ENCODE data around the gene CCL18.

Gene CCL18

DNA sequence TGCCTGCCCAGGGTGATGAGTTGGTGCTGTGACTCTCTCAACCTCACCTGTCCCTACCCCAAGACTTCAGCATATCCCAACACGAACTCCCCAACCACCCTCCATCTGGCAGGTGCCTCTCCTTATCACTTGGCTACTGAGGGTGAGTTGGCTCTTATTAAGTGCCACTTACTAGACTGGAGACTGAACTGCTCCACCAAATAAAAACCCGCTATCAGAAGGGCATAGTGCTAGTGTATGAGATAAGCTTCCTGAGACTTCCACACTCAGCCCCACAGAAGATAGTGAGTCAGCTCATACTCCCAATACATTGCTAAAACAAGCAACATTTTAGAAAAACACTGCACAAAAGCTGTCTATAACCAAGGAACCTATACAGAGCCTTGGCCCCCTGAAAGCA, 16.0 kb upstream of the CCL18 start:
- no peaks in the 10 kb centered on the region for H3K27me3 ChIP-seq (ENCODE audit: control insufficient read depth, insufficient read depth, low read length)
- no peak overlapping the region for H3K4me3 ChIP-seq (ENCODE audit: low read length)
- no peak overlapping the region for H3K27ac ChIP-seq (ENCODE audit: low read length)
- no peaks in the 10 kb centered on the region for H3K36me3 ChIP-seq (ENCODE audit: control insufficient read depth, low read depth, low read length)
- H3K4me1 ChIP-seq (ENCODE audit: control insufficient read depth, low read depth, low read length), result no peaks in the 10 kb centered on the region
- H3K9ac ChIP-seq (ENCODE audit: low read length), result no peak overlapping the region
- peaks cover 2% of the 10 kb centered on the region for H3K9me3 ChIP-seq (ENCODE audit: control insufficient read depth, low read depth, low read length)

DNA sequence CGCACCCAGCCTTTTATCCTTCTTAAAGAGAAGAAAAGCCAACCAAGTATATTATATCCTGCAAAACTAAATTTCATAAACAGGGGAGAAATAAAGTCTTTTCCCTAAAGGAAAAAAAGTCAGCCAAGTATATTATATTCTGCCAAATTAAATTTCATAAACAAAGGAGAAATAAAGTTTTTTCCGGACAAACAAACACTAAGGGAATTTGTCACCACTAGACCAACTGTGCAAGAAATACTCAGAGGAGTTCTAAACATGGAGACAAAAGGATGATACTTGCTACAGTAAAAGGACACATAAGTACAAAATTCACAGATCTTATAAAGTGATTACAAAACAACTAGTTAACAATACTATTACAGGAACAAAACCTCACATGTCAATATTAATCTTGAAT, 14.4 kb upstream of the CCL18 start:
- Histone ChIP-seq H3K9me3 (ENCODE audit: control insufficient read depth, low read depth, low read length) (peaks cover 2% of the 10 kb centered on the region), H3K36me3 (ENCODE audit: control insufficient read depth, low read depth, low read length) (no peaks in the 10 kb centered on the region)

DNA sequence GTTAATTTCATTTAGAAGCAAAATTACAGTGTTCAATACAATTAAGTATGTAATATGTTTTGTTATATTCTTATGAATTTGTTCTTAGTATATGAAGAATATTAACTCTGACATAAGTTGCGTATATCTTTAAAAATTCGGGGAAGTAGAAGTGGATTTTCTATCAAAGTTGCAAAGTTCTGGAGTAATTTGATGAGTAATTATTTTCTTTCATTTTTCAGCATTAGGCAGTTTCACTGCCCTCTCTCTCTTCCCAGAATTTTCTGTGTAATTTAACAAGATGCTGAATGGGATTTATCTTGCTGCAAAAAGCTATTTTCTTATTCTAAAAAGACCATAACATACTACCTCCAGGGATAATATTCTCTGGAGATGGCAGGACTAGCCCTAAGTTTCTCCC, 8.9 kb upstream of the CCL18 start:
- H3K36me3 ChIP-seq (ENCODE audit: control insufficient read depth, low read depth, low read length), result no peaks in the 10 kb centered on the region
- no peaks in the 10 kb centered on the region for H3K9me3 ChIP-seq (ENCODE audit: control insufficient read depth, low read depth, low read length)
- H3K27me3 ChIP-seq (ENCODE audit: control insufficient read depth, insufficient read depth, low read length), result no peaks in the 10 kb centered on the region
- H3K27ac ChIP-seq (ENCODE audit: low read length), result no peak overlapping the region
- H3K9ac ChIP-seq (ENCODE audit: low read length), result no peak overlapping the region
- H3K4me3 ChIP-seq (ENCODE audit: low read length), result no peak overlapping the region
- H3K4me1 ChIP-seq (ENCODE audit: control insufficient read depth, low read depth, low read length), result no peaks in the 10 kb centered on the region

More for the DNA sequence above, 14.4 kb upstream of the CCL18 start:
- Histone ChIP-seq H3K4me1 (ENCODE audit: control insufficient read depth, low read depth, low read length) (no peaks in the 10 kb centered on the region), H3K4me3 (ENCODE audit: low read length) (no peak overlapping the region), H3K27ac (ENCODE audit: low read length) (no peak overlapping the region), H3K27me3 (ENCODE audit: control insufficient read depth, insufficient read depth, low read length) (no peaks in the 10 kb centered on the region), H3K9ac (ENCODE audit: low read length) (no peak overlapping the region)

DNA sequence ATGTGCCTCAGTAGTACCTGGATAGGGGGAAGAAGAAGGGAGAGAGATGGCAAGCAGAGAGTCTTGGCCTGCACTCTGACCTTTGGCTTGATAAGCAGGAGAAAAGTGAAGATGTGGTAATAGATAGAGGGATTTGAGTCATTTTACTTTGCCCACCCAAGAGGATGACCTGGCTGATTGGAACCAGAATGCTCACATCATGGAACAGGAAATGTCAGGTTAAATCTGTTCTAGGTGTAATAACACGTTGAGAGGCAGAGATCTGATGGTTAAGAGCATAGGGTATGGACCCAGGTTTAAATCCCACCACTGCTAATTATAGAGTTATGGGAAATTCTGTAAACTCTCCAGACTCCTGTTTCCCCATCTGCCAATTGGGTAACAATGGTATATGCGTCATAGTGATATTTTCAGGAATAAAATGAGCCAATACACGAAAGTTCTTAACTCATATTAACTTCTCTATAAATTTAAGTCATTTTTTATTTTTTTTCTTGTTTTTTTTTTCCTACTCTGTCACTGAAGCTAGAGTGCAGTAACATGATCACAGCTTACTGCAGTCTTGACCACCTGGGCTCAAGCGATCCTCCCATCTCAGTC, 8.1 kb upstream of the CCL18 start:
- Histone ChIP-seq H3K27me3 (ENCODE audit: control insufficient read depth, insufficient read depth, low read length) (no peaks in the 10 kb centered on the region), H3K27ac (ENCODE audit: low read length) (no peak overlapping the region), H3K9me3 (ENCODE audit: control insufficient read depth, low read depth, low read length) (no peaks in the 10 kb centered on the region), H3K4me3 (ENCODE audit: low read length) (no peak overlapping the region), H3K36me3 (ENCODE audit: control insufficient read depth, low read depth, low read length) (no peaks in the 10 kb centered on the region), H3K9ac (ENCODE audit: low read length) (no peak overlapping the region), H3K4me1 (ENCODE audit: control insufficient read depth, low read depth, low read length) (no peaks in the 10 kb centered on the region)

DNA sequence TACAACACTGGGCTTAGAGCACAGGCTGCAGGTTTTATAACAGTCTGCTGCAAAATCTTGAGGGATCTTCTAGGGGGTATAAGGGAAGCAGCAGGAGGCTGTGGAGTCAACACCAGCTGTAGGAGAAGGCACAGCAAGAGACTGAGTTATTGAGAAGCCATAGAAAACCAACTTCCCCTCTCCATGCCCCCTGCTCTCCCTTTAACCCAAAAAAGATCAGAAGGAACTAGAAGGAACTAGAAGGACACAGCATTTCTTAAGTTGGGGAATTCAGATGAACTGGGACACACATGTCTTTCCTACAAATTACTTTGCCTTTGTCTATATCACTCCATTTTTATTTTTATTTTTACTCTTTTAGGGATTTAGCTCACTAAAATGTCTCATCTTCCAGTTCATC, 6.2 kb upstream of the CCL18 start:
- H3K27ac ChIP-seq (ENCODE audit: low read length), result no peak overlapping the region
- no peaks in the 10 kb centered on the region for H3K4me1 ChIP-seq (ENCODE audit: control insufficient read depth, low read depth, low read length)
- no peak overlapping the region for H3K9ac ChIP-seq (ENCODE audit: low read length)
- H3K27me3 ChIP-seq (ENCODE audit: control insufficient read depth, insufficient read depth, low read length), result no peaks in the 10 kb centered on the region
- H3K9me3 ChIP-seq (ENCODE audit: control insufficient read depth, low read depth, low read length), result no peaks in the 10 kb centered on the region
- H3K36me3 ChIP-seq (ENCODE audit: control insufficient read depth, low read depth, low read length), result no peaks in the 10 kb centered on the region
- no peak overlapping the region for H3K4me3 ChIP-seq (ENCODE audit: low read length)

DNA sequence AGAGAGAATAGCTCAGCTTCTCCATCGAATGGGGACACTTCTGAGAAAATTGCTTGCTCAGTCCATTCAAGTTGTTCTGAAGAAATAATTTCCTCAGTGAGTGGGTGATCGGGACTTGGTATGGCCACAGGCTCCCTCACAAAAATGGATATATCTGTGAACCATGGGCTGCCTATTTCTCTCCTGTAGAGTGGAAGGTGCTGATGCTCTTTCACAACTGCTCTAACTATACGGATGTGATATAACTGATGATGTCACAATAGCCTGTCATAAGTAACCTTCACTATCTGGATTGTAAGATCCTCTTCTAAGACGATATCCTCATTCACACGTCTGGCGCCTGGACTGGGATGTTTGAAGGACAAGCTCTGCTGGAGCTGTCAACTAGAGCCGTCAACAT, 4.7 kb upstream of the CCL18 start:
- no peaks in the 10 kb centered on the region for H3K4me1 ChIP-seq (ENCODE audit: control insufficient read depth, low read depth, low read length)
- no peaks in the 10 kb centered on the region for H3K27me3 ChIP-seq (ENCODE audit: control insufficient read depth, insufficient read depth, low read length)
- H3K9ac ChIP-seq (ENCODE audit: low read length), result no peak overlapping the region
- no peak overlapping the region for H3K4me3 ChIP-seq (ENCODE audit: low read length)
- no peak overlapping the region for H3K27ac ChIP-seq (ENCODE audit: low read length)
- H3K9me3 ChIP-seq (ENCODE audit: control insufficient read depth, low read depth, low read length), result no peaks in the 10 kb centered on the region
- no peaks in the 10 kb centered on the region for H3K36me3 ChIP-seq (ENCODE audit: control insufficient read depth, low read depth, low read length)

DNA sequence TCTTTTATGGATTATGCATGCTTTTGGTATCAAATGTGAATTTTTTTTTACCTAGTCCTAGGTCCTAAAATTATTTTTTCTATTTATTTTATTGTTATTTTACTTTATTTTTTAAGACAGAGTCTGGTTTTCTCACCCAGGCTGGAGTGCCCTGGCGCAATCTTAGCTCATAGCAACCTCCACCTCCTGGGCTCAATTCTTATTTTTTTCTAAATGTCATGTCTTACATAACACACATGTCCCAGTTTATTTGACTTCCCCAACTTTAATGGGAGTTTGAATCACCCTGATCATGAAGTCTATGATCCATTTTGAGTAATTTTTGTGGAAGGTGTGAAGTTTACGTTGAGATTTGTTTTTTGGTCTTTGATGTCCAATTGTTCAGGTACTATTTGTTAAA, 3.3 kb upstream of the CCL18 start:
- Histone ChIP-seq H3K9ac (ENCODE audit: low read length) (no peak overlapping the region), H3K27ac (ENCODE audit: low read length) (no peak overlapping the region), H3K27me3 (ENCODE audit: control insufficient read depth, insufficient read depth, low read length) (no peaks in the 10 kb centered on the region), H3K9me3 (ENCODE audit: control insufficient read depth, low read depth, low read length) (no peaks in the 10 kb centered on the region), H3K36me3 (ENCODE audit: control insufficient read depth, low read depth, low read length) (no peaks in the 10 kb centered on the region), H3K4me1 (ENCODE audit: control insufficient read depth, low read depth, low read length) (no peaks in the 10 kb centered on the region), H3K4me3 (ENCODE audit: low read length) (no peak overlapping the region)

DNA sequence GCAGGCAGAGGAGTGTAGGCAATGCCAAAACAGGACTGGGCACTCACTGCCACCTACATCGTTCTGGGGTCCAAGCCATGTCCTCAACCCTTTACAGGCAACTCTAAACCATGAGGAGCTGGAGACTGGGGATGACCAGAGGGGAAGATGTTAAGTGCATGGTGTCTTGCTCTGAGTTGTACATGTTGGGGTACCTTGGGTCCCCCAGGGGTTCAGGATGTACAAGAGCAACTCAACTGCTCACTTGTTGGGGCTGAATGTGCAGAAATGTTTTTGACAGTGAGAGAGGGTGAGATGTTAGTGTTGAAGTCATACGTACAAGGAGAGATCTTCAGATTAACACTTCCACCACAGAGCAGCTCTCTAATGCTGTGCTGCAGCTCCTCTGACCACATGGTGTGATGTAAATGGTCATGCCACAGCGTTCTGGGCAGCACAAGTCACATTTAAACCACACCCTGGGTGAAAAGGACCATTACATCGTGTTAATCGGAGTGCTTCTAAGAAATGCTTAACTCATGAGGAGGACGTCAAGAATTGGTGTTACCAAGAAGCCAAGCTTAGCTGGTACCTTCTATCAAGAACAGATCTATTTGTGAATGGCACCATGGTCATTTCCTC, 2.4 kb downstream of the CCL18 start:
- H3K27ac ChIP-seq (ENCODE audit: low read length), result no peak overlapping the region
- no peaks in the 10 kb centered on the region for H3K36me3 ChIP-seq (ENCODE audit: control insufficient read depth, low read depth, low read length)
- H3K4me1 ChIP-seq (ENCODE audit: control insufficient read depth, low read depth, low read length), result no peaks in the 10 kb centered on the region
- no peaks in the 10 kb centered on the region for H3K27me3 ChIP-seq (ENCODE audit: control insufficient read depth, insufficient read depth, low read length)
- no peaks in the 10 kb centered on the region for H3K9me3 ChIP-seq (ENCODE audit: control insufficient read depth, low read depth, low read length)
- no peak overlapping the region for H3K4me3 ChIP-seq (ENCODE audit: low read length)
- no peak overlapping the region for H3K9ac ChIP-seq (ENCODE audit: low read length)

DNA sequence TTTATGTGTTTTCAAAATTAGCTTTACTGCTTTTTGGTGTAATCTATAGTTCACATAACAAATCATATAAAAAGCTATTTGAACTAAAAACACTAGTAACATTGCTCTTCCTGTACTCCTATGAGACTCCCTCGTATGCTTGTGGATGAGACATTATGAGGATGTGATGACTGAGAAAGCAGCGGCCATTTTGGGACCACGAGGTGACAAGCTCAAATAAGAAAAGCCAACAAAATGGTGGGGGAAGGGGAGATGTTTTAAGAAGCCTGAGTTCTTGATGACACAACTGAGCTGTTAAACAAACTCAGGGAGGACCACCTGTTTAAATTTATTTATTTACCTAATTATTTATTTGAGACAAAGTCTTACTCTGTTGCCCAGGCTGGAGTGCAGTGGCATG, 4.5 kb downstream of the CCL18 start:
- no peaks in the 10 kb centered on the region for H3K4me1 ChIP-seq (ENCODE audit: control insufficient read depth, low read depth, low read length)
- no peaks in the 10 kb centered on the region for H3K36me3 ChIP-seq (ENCODE audit: control insufficient read depth, low read depth, low read length)
- no peak overlapping the region for H3K4me3 ChIP-seq (ENCODE audit: low read length)
- no peaks in the 10 kb centered on the region for H3K9me3 ChIP-seq (ENCODE audit: control insufficient read depth, low read depth, low read length)
- no peak overlapping the region for H3K27ac ChIP-seq (ENCODE audit: low read length)
- no peaks in the 10 kb centered on the region for H3K27me3 ChIP-seq (ENCODE audit: control insufficient read depth, insufficient read depth, low read length)
- H3K9ac ChIP-seq (ENCODE audit: low read length), result no peak overlapping the region

DNA sequence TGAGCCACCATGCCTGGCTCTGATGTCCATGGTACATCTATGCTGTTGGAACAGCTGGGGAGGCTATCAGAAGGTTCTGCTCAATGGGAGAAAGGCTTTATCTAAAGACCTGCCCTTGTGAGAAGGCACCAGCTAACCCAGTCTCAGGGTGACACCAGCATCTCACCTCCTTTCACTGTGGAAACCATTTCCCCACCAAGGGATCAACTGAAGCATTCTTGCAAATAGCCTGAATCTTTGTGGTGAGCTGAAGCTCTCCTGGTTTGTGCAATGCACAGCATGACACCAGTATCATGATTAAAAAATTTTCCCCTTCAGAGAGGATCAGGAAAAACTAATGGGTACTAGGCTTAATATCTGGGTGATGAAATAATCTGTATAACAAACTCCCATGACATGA, 5.1 kb downstream of the CCL18 start:
- Histone ChIP-seq H3K27ac (ENCODE audit: low read length) (no peak overlapping the region), H3K4me1 (ENCODE audit: control insufficient read depth, low read depth, low read length) (no peaks in the 10 kb centered on the region), H3K9ac (ENCODE audit: low read length) (no peak overlapping the region), H3K4me3 (ENCODE audit: low read length) (no peak overlapping the region), H3K36me3 (ENCODE audit: control insufficient read depth, low read depth, low read length) (no peaks in the 10 kb centered on the region), H3K27me3 (ENCODE audit: control insufficient read depth, insufficient read depth, low read length) (no peaks in the 10 kb centered on the region), H3K9me3 (ENCODE audit: control insufficient read depth, low read depth, low read length) (no peaks in the 10 kb centered on the region)

DNA sequence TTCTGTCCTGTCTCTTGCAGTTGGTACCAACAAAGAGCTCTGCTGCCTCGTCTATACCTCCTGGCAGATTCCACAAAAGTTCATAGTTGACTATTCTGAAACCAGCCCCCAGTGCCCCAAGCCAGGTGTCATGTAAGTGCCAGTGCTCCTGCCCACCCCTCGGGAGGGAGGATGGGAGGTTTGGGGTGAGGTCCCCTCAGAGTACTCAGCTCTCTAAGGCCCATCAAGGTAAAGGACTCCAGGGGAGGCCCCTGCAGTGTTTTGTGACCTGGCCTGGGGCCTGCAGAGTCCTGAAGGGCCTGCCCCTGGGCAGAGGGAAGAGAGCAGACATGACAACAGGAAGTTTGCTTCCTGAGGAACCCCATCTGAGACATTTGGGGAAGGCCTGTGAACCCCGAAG, 6.4 kb downstream of the CCL18 start:
- Histone ChIP-seq H3K4me3 (ENCODE audit: low read length) (no peak overlapping the region), H3K27me3 (ENCODE audit: control insufficient read depth, insufficient read depth, low read length) (no peaks in the 10 kb centered on the region), H3K27ac (ENCODE audit: low read length) (no peak overlapping the region), H3K4me1 (ENCODE audit: control insufficient read depth, low read depth, low read length) (no peaks in the 10 kb centered on the region), H3K36me3 (ENCODE audit: control insufficient read depth, low read depth, low read length) (no peaks in the 10 kb centered on the region), H3K9ac (ENCODE audit: low read length) (no peak overlapping the region), H3K9me3 (ENCODE audit: control insufficient read depth, low read depth, low read length) (no peaks in the 10 kb centered on the region)

DNA sequence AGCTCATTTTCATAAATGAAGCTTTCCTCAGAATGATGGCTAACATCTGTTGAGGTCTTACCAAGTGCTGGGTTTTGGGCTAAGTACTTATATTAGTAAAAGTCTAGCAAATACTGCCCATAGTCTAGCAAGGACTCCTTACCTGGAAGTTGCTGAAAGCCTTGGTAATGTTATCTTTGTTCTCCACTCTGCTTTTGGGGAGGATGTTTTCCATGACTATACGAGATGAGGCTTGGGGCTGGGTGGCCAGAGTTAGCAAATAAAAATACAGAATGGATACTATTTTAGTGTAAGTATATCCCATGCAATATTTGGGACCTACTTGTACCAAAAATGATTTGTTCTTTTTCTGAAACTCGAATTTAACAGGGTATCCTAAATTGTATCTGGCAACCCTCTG, 7.7 kb downstream of the CCL18 start:
- no peak overlapping the region for H3K9ac ChIP-seq (ENCODE audit: low read length)
- no peaks in the 10 kb centered on the region for H3K4me1 ChIP-seq (ENCODE audit: control insufficient read depth, low read depth, low read length)
- H3K27ac ChIP-seq (ENCODE audit: low read length), result no peak overlapping the region
- no peaks in the 10 kb centered on the region for H3K9me3 ChIP-seq (ENCODE audit: control insufficient read depth, low read depth, low read length)
- H3K36me3 ChIP-seq (ENCODE audit: control insufficient read depth, low read depth, low read length), result no peaks in the 10 kb centered on the region
- no peak overlapping the region for H3K4me3 ChIP-seq (ENCODE audit: low read length)
- H3K27me3 ChIP-seq (ENCODE audit: control insufficient read depth, insufficient read depth, low read length), result no peaks in the 10 kb centered on the region
